ENCODE data around the gene UFC1. TPM values are rescaled to one million over a fixed set of nuclear protein-coding genes. Genes with fewer than 3 reads are reported as not detected.

UFC1 gene
- polyA plus RNA-seq, 1 donor from 2014 or later, result 104 TPM

DNA sequence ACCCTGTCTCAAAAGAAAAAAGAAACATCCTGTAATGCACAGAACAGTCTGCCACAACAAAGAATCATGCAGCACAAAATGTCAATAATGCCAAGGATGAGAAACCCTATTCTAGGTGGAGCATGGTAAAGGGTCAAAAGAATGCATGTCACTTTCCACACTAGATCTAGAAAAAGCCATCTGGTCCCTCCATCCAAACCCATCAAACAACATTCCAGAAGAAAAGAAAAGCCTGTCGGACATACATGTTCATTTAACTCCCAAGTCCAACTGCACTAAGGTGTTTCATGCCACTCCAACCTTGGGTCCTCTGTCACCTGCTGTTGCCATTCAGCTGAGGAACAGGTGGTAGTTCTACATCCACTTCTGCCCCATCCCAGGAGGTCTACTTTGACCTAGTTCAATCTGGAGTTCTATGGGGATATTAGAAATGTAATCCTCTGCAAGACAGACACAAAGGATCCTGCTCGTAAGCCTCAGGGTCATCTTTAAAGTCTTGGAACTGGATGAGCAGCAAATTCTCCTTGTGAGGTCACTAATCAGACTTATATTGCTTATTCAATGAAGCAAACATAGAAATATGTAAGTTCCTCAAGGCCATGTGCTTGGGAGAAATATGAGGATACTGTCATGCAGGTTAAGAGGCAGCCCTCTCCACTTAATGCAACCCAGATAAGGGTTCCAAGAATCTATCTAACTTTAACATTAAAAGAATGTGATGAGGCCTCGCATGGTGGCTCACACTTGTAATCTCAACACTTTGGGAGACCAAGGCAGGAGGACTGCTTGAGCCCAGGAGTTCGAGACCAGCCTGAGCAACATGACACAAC, 25.0 kb upstream of the UFC1 start:
- H3K9me2 ChIP-seq (ENCODE audit: insufficient read depth, low read length), result no peaks in the 10 kb centered on the region
- no peak overlapping the region for H3K4me3 ChIP-seq (ENCODE audit: low read length)
- H3K79me2 ChIP-seq (replicated peaks; ENCODE audit: insufficient read depth, low read length), result peaks cover 34% of the 10 kb centered on the region
- H3K4me2 ChIP-seq (ENCODE audit: low read length), result no peak overlapping the region
- H3K9ac ChIP-seq (ENCODE audit: low read length), result no peak overlapping the region
- H3K27ac ChIP-seq (ENCODE audit: low read length), result no peak overlapping the region
- H3F3A ChIP-seq (ENCODE audit: insufficient read depth, low read length, poor library complexity, severe bottlenecking), result no peaks in the 10 kb centered on the region
- H3K27me3 ChIP-seq (ENCODE audit: insufficient read depth, low read depth, low read length), result no peaks in the 10 kb centered on the region
- no peak for TF ChIP-seq TAF1 (IDR thresholded peaks at IDR 0.05; ENCODE audit: low read depth)
- TF ChIP-seq POLR2AphosphoS5 (IDR thresholded peaks at IDR 0.05), result no peak
- TF ChIP-seq EZH2 (IDR thresholded peaks at IDR 0.05; ENCODE audit: borderline replicate concordance, insufficient read depth, low read length, poor library complexity, severe bottlenecking), result no peak
- no peak for TF ChIP-seq MXI1 (conservative IDR thresholded peaks at IDR 0.05; ENCODE audit: poor library complexity, severe bottlenecking)
- TF ChIP-seq SMC3 (conservative IDR thresholded peaks at IDR 0.05; ENCODE audit: poor library complexity), result no peak
- TF ChIP-seq EP300 (conservative IDR thresholded peaks at IDR 0.05; ENCODE audit: poor library complexity, severe bottlenecking), result no peak
- TF ChIP-seq, protein P1, sequence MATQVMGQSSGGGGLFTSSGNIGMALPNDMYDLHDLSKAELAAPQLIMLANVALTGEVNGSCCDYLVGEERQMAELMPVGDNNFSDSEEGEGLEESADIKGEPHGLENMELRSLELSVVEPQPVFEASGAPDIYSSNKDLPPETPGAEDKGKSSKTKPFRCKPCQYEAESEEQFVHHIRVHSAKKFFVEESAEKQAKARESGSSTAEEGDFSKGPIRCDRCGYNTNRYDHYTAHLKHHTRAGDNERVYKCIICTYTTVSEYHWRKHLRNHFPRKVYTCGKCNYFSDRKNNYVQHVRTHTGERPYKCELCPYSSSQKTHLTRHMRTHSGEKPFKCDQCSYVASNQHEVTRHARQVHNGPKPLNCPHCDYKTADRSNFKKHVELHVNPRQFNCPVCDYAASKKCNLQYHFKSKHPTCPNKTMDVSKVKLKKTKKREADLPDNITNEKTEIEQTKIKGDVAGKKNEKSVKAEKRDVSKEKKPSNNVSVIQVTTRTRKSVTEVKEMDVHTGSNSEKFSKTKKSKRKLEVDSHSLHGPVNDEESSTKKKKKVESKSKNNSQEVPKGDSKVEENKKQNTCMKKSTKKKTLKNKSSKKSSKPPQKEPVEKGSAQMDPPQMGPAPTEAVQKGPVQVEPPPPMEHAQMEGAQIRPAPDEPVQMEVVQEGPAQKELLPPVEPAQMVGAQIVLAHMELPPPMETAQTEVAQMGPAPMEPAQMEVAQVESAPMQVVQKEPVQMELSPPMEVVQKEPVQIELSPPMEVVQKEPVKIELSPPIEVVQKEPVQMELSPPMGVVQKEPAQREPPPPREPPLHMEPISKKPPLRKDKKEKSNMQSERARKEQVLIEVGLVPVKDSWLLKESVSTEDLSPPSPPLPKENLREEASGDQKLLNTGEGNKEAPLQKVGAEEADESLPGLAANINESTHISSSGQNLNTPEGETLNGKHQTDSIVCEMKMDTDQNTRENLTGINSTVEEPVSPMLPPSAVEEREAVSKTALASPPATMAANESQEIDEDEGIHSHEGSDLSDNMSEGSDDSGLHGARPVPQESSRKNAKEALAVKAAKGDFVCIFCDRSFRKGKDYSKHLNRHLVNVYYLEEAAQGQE (IDR thresholded peaks at IDR 0.05; ENCODE audit: borderline replicate concordance), result no peak
- no peak for TF ChIP-seq RAD21 (conservative IDR thresholded peaks at IDR 0.05)
- TF ChIP-seq, protein P2, sequence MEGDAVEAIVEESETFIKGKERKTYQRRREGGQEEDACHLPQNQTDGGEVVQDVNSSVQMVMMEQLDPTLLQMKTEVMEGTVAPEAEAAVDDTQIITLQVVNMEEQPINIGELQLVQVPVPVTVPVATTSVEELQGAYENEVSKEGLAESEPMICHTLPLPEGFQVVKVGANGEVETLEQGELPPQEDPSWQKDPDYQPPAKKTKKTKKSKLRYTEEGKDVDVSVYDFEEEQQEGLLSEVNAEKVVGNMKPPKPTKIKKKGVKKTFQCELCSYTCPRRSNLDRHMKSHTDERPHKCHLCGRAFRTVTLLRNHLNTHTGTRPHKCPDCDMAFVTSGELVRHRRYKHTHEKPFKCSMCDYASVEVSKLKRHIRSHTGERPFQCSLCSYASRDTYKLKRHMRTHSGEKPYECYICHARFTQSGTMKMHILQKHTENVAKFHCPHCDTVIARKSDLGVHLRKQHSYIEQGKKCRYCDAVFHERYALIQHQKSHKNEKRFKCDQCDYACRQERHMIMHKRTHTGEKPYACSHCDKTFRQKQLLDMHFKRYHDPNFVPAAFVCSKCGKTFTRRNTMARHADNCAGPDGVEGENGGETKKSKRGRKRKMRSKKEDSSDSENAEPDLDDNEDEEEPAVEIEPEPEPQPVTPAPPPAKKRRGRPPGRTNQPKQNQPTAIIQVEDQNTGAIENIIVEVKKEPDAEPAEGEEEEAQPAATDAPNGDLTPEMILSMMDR (IDR thresholded peaks at IDR 0.05; ENCODE audit: poor library complexity, severe bottlenecking), result no peak
- no peaks in the 10 kb centered on the region for H3K36me3 ChIP-seq (ENCODE audit: insufficient read depth, low read length)
- no peaks in the 10 kb centered on the region for H4K20me1 ChIP-seq (ENCODE audit: insufficient read depth)
- H2AFZ ChIP-seq (ENCODE audit: low read depth, low read length), result no peak overlapping the region
- H3K9me3 ChIP-seq (ENCODE audit: low read length), result no peaks in the 10 kb centered on the region

DNA sequence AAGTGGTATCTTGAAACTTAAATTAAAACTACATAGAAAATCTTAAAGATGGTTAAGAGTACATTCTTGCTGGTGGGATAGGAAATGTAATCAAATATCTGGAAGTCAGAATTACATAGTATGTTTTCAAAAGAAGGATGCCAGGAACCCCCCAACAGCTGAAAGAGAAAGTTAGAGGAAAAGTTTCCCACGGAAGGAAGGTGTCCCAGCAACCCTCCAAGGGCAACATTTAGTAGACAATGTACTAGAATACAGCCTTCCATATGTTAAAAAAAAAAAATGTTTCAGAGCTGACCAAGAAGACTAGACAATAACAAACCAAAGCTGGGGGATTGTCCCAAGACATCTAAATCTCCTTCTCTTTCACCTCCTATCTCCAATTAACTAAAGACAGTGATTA, 23.5 kb upstream of the UFC1 start:
- Histone ChIP-seq H3K27me3 (ENCODE audit: insufficient read depth, low read depth, low read length) (no peaks in the 10 kb centered on the region), H4K20me1 (ENCODE audit: insufficient read depth) (no peaks in the 10 kb centered on the region), H3K4me3 (ENCODE audit: low read length) (peak overlapping the region; percentile 73), H3K9me2 (ENCODE audit: insufficient read depth, low read length) (no peaks in the 10 kb centered on the region), H2AFZ (ENCODE audit: low read depth, low read length) (no peak overlapping the region), H3F3A (ENCODE audit: insufficient read depth, low read length, poor library complexity, severe bottlenecking) (no peaks in the 10 kb centered on the region), H3K36me3 (ENCODE audit: insufficient read depth, low read length) (no peaks in the 10 kb centered on the region), H3K79me2 (replicated peaks; ENCODE audit: insufficient read depth, low read length) (peaks cover 34% of the 10 kb centered on the region), H3K4me2 (ENCODE audit: low read length) (no peak overlapping the region), H3K9me3 (ENCODE audit: low read length) (no peaks in the 10 kb centered on the region), H3K27ac (ENCODE audit: low read length) (no peak overlapping the region), H3K9ac (ENCODE audit: low read length) (no peak overlapping the region)
- TF ChIP-seq SMC3 (conservative IDR thresholded peaks at IDR 0.05; ENCODE audit: poor library complexity), result no peak
- TF ChIP-seq RAD21 (conservative IDR thresholded peaks at IDR 0.05), result no peak
- TF ChIP-seq, protein P1 (IDR thresholded peaks at IDR 0.05; ENCODE audit: borderline replicate concordance), result no peak
- TF ChIP-seq POLR2AphosphoS5 (IDR thresholded peaks at IDR 0.05), result no peak
- TF ChIP-seq TAF1 (IDR thresholded peaks at IDR 0.05; ENCODE audit: low read depth), result no peak
- TF ChIP-seq, protein P2 (IDR thresholded peaks at IDR 0.05; ENCODE audit: poor library complexity, severe bottlenecking), result no peak
- no peak for TF ChIP-seq EP300 (conservative IDR thresholded peaks at IDR 0.05; ENCODE audit: poor library complexity, severe bottlenecking)
- no peak for TF ChIP-seq EZH2 (IDR thresholded peaks at IDR 0.05; ENCODE audit: borderline replicate concordance, insufficient read depth, low read length, poor library complexity, severe bottlenecking)
- no peak for TF ChIP-seq MXI1 (conservative IDR thresholded peaks at IDR 0.05; ENCODE audit: poor library complexity, severe bottlenecking)
